Posterior cingulate gyrus (tissue), 11 donors: Measurements from ENCODE around the gene NACAD.

Experiments used
- DNase-seq, 10 donors: peaks; one replicate each; pipeline versions ENCODE4 v3.0.0 to v3.0.0-alpha.2; 2020 to 2021; ENCODE audit warnings: mixed read lengths in 3 of 10
- intact Hi-C: fragments of 100-400 bp; cut with DNase I; formaldehyde crosslinking; loops from one replicate; pipeline ENCODE4 v1.15.1; 2023

The NACAD gene

GRCh38 chr7:45068236-45069023 lies 20.3 kb downstream of the NACAD start:
- intact Hi-C loops, result no loop called here
- DNase-seq, result peak in 1 of 10 donors; percentile 83

- intact Hi-C loops, result no loop called here
- DNase-seq, result no peak
Observed at GRCh38 chr7:45067582-45067981, 21.2 kb downstream of the NACAD start.

- no peak for DNase-seq
- intact Hi-C loops, result no loop called here
Observed at GRCh38 chr7:45066409-45066808, 22.4 kb downstream of the NACAD start.

- intact Hi-C loops, result no loop called here
- no peak for DNase-seq
Observed at GRCh38 chr7:45065031-45065995, 23.5 kb downstream of the NACAD start.

- intact Hi-C loops, result no loop called here
- no peak for DNase-seq
Observed at GRCh38 chr7:45064047-45064725, 24.6 kb downstream of the NACAD start.

- intact Hi-C loops, result no loop called here
Observed at GRCh38 chr7:45061806-45062425, 26.9 kb downstream of the NACAD start.

GRCh38 chr7:45061352-45061751 lies 27.4 kb downstream of the NACAD start:
- intact Hi-C loops, result no loop called here
- no peak for DNase-seq

More at GRCh38 chr7:45061806-45062425, 26.9 kb downstream of the NACAD start:
- DNase-seq, result no peak

- intact Hi-C loops, result no loop called here
Observed at GRCh38 chr7:45060295-45060694, 28.5 kb downstream of the NACAD start.

GRCh38 chr7:45057878-45058277 lies 30.9 kb downstream of the NACAD start:
- intact Hi-C loops, result no loop called here
- no peak for DNase-seq

More at GRCh38 chr7:45060295-45060694, 28.5 kb downstream of the NACAD start:
- DNase-seq, result no peak

GRCh38 chr7:45055594-45056219 lies 33.1 kb downstream of the NACAD start:
- intact Hi-C loops, result no loop called here
- DNase-seq, result no peak

- intact Hi-C loops, result no loop called here
- DNase-seq, result no peak
Observed at GRCh38 chr7:45055016-45055415, 33.8 kb downstream of the NACAD start.

GRCh38 chr7:45054442-45054841 lies 34.3 kb downstream of the NACAD start:
- intact Hi-C loops, result no loop called here
- no peak for DNase-seq

GRCh38 chr7:45053941-45054340 lies 34.8 kb downstream of the NACAD start:
- intact Hi-C loops, result no loop called here
- DNase-seq, result no peak

- no peak for DNase-seq
- intact Hi-C loops, result no loop called here
Observed at GRCh38 chr7:45053401-45053800, 35.4 kb downstream of the NACAD start.

- no peak for DNase-seq
- intact Hi-C loops, result no loop called here
Observed at GRCh38 chr7:45052011-45052410, 36.8 kb downstream of the NACAD start.

GRCh38 chr7:45050198-45050597 lies 38.6 kb downstream of the NACAD start:
- DNase-seq, result no peak
- intact Hi-C loops, result no loop called here

GRCh38 chr7:45048748-45049147 lies 40.0 kb downstream of the NACAD start:
- intact Hi-C loops, result no loop called here
- no peak for DNase-seq

- intact Hi-C loops, result no loop called here
- no peak for DNase-seq
Observed at GRCh38 chr7:45044338-45044737, 44.4 kb downstream of the NACAD start.

- intact Hi-C loops, result no loop called here
- DNase-seq, result no peak
Observed at GRCh38 chr7:45039106-45039505, 49.7 kb downstream of the NACAD start.

GRCh38 chr7:45037876-45038275 lies 50.9 kb downstream of the NACAD start:
- DNase-seq, result no peak
- intact Hi-C loops, result no loop called here
